ENCODE measurements around the gene OSBPL3. TPM values are rescaled to one million over a fixed set of nuclear protein-coding genes. Genes with fewer than 3 reads are reported as not detected.

Gene OSBPL3
- total RNA-seq, 1 donor = 30.8 TPM

DNA sequence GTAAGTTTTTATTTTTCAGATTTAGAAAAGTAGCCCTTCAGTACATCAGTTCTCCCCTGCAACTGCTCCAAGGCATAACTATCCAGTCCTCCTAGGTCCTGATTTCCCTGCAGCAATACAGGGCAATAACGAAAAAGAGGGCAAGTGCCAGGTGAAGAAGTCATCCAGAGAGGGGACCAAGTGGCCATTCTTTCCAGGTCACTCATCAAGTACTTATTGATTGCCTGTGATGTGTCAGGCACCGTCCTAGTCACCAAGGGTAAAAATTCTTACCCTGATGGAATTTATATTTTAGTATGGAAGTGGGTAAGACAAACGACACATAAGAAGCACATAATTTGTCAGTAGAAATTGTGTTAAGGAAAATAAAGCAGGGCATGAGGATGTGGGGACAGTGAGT lies 155.6 kb downstream of the OSBPL3 start:
- H3K4me1 ChIP-seq (ENCODE audit: insufficient read depth, low read length) = peaks cover 60% of the 10 kb centered on the region
- no peak for DNase-seq (ENCODE audit: insufficient read length, low spot score, missing footprints)
- no peak overlapping the region for H3K4me2 ChIP-seq (ENCODE audit: insufficient read depth, low read length)

DNA sequence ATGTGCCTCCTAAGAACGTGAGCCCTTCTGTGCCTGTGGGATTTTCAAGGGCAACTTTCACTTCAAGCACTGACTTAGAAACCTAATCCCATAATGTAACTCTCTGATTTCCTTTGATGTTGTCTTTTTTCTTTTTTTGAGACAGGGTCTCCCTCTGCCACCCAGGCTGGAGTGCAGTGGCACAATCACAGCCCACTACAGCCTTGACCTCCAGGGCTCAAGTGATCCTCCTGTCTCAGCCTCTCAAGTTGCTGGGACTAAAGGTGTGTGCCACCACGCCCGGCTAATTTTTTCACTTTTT lies 158.3 kb downstream of the OSBPL3 start:
- Histone ChIP-seq H3K4me1 (ENCODE audit: insufficient read depth, low read length) (peaks cover 35% of the 10 kb centered on the region), H3K27ac (ENCODE audit: low read depth, low read length) (peak overlapping the region; percentile 73), H3K4me2 (ENCODE audit: insufficient read depth, low read length) (peak overlapping the region; percentile 75), H3K79me2 (ENCODE audit: insufficient read depth, low read length) (no peaks in the 10 kb centered on the region), H3K27me3 (ENCODE audit: insufficient read depth, low read length) (no peaks in the 10 kb centered on the region), H3K9me3 (ENCODE audit: low read depth, low read length) (no peaks in the 10 kb centered on the region), H3K4me3 (ENCODE audit: insufficient read depth, low read length) (peak overlapping the region; percentile 46), H2AFZ (ENCODE audit: low read length) (peak overlapping the region; percentile 70), H4K20me1 (ENCODE audit: insufficient read depth, low read length) (no peaks in the 10 kb centered on the region), H3K36me3 (ENCODE audit: insufficient read depth, low read length) (peaks cover 16% of the 10 kb centered on the region)
- TF ChIP-seq, protein P1, sequence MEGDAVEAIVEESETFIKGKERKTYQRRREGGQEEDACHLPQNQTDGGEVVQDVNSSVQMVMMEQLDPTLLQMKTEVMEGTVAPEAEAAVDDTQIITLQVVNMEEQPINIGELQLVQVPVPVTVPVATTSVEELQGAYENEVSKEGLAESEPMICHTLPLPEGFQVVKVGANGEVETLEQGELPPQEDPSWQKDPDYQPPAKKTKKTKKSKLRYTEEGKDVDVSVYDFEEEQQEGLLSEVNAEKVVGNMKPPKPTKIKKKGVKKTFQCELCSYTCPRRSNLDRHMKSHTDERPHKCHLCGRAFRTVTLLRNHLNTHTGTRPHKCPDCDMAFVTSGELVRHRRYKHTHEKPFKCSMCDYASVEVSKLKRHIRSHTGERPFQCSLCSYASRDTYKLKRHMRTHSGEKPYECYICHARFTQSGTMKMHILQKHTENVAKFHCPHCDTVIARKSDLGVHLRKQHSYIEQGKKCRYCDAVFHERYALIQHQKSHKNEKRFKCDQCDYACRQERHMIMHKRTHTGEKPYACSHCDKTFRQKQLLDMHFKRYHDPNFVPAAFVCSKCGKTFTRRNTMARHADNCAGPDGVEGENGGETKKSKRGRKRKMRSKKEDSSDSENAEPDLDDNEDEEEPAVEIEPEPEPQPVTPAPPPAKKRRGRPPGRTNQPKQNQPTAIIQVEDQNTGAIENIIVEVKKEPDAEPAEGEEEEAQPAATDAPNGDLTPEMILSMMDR (IDR thresholded peaks at IDR 0.05; ENCODE audit: extremely low read depth, low read depth, low read length) = no peak
- DNase-seq (ENCODE audit: insufficient read length, low spot score, missing footprints) = no peak

More for the DNA sequence above, 155.6 kb downstream of the OSBPL3 start:
- Histone ChIP-seq H4K20me1 (ENCODE audit: insufficient read depth, low read length) (no peaks in the 10 kb centered on the region), H3K27me3 (ENCODE audit: insufficient read depth, low read length) (no peaks in the 10 kb centered on the region), H3K4me3 (ENCODE audit: insufficient read depth, low read length) (no peak overlapping the region), H2AFZ (ENCODE audit: low read length) (no peak overlapping the region), H3K27ac (ENCODE audit: low read depth, low read length) (no peak overlapping the region), H3K79me2 (ENCODE audit: insufficient read depth, low read length) (no peaks in the 10 kb centered on the region), H3K36me3 (ENCODE audit: insufficient read depth, low read length) (peaks cover under 1% of the 10 kb centered on the region), H3K9me3 (ENCODE audit: low read depth, low read length) (no peaks in the 10 kb centered on the region)
- TF ChIP-seq, protein P1 (IDR thresholded peaks at IDR 0.05; ENCODE audit: extremely low read depth, low read depth, low read length) = no peak

DNA sequence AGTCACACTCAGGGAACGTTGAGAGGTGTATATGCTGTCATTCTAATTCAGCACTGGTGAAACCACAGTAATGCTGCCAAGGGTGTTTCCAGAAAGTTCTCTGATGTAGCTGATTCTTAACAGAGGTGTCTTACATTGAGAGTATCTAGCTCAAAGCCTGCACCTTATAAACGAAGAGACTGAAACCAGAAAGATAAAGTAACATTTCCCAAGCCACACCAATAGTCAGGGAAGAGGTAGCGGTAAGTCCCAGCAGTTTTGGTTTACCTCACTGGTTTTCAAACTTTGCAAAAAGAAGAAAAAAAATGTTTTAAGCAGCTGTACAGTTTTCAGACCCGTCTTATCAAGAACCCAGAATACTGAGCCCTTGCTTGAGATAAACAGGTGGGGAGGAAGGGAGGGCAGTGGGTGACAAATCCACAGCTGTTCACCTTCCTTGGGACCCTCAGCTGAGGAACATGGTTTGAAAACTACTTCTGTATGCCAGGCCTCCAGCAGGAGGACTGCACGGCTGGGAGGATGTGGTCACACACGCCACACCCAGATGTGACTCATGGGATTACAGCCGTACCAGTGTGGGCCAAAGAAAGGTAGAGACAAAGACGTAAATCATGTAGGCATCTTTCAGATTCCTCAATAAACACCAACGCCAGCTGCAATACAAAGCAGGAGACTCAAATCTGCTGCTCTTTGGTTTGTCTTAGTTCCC lies 158.8 kb downstream of the OSBPL3 start:
- Histone ChIP-seq H3K79me2 (ENCODE audit: insufficient read depth, low read length) (no peaks in the 10 kb centered on the region), H3K9me3 (ENCODE audit: low read depth, low read length) (no peaks in the 10 kb centered on the region), H3K4me2 (ENCODE audit: insufficient read depth, low read length) (peak overlapping the region; percentile 75), H4K20me1 (ENCODE audit: insufficient read depth, low read length) (no peaks in the 10 kb centered on the region), H3K27me3 (ENCODE audit: insufficient read depth, low read length) (no peaks in the 10 kb centered on the region), H3K36me3 (ENCODE audit: insufficient read depth, low read length) (peaks cover 21% of the 10 kb centered on the region), H2AFZ (ENCODE audit: low read length) (peak overlapping the region; percentile 70), H3K4me1 (ENCODE audit: insufficient read depth, low read length) (peaks cover 30% of the 10 kb centered on the region), H3K4me3 (ENCODE audit: insufficient read depth, low read length) (peak overlapping the region; percentile 46), H3K27ac (ENCODE audit: low read depth, low read length) (peak overlapping the region; percentile 73)
- TF ChIP-seq, protein P1 (IDR thresholded peaks at IDR 0.05; ENCODE audit: extremely low read depth, low read depth, low read length) = peak; percentile 24
- DNase-seq (ENCODE audit: insufficient read length, low spot score, missing footprints) = peak; percentile 85

DNA sequence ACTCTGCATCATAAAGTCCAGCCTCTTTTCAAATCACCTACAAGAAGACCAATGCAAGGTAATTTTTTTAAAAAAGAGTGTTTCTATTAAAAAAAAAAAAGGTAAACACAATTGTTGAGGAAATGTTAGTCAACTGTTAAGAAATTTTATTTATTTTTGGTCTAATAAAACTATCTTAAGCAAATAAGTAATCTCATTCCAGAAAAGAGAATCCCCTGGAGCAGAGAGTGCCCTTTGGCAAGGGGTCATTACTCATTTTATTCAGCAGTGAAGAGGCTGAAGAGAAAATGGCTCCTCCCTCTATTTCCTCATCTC lies 159.3 kb downstream of the OSBPL3 start:
- Histone ChIP-seq H3K27me3 (ENCODE audit: insufficient read depth, low read length) (no peaks in the 10 kb centered on the region), H3K4me3 (ENCODE audit: insufficient read depth, low read length) (no peak overlapping the region), H3K79me2 (ENCODE audit: insufficient read depth, low read length) (no peaks in the 10 kb centered on the region), H3K36me3 (ENCODE audit: insufficient read depth, low read length) (peaks cover 24% of the 10 kb centered on the region), H2AFZ (ENCODE audit: low read length) (no peak overlapping the region), H4K20me1 (ENCODE audit: insufficient read depth, low read length) (no peaks in the 10 kb centered on the region), H3K4me1 (ENCODE audit: insufficient read depth, low read length) (peaks cover 25% of the 10 kb centered on the region), H3K27ac (ENCODE audit: low read depth, low read length) (peak overlapping the region; percentile 73), H3K9me3 (ENCODE audit: low read depth, low read length) (no peaks in the 10 kb centered on the region), H3K4me2 (ENCODE audit: insufficient read depth, low read length) (peak overlapping the region; percentile 75)
- no peak for DNase-seq (ENCODE audit: insufficient read length, low spot score, missing footprints)
- TF ChIP-seq, protein P1 (IDR thresholded peaks at IDR 0.05; ENCODE audit: extremely low read depth, low read depth, low read length) = no peak
